HEK293T (cell line): ENCODE results near the gene CXCL16.

Experiments used
- BHLHE40 ChIP-seq: fragments of 450-650 bp; IDR thresholded peaks from 2 replicates; pipeline ENCODE4 v1.6.1; 2016; ENCODE audit warnings: mild to moderate bottlenecking, moderate library complexity, borderline replicate concordance
- ELF4 ChIP-seq: fragments of 450-650 bp; IDR thresholded peaks from 2 replicates; pipeline ENCODE4 v1.6.1; 2017; ENCODE audit warnings: antibody characterized with exemption
- FOXK2 ChIP-seq: fragments of 450-650 bp; IDR thresholded peaks from 2 replicates; pipeline ENCODE4 v1.6.1; 2016; ENCODE audit warnings: mild to moderate bottlenecking
- FOXM1 ChIP-seq: fragments of 450-650 bp; IDR thresholded peaks from 2 replicates; pipeline ENCODE4 v1.6.1; 2017; ENCODE audit warnings: mild to moderate bottlenecking, borderline replicate concordance
- HDGF ChIP-seq: fragments of 450-650 bp; IDR thresholded peaks from 2 replicates; pipeline ENCODE4 v1.6.1; 2017; ENCODE audit warnings: antibody characterized with exemption, borderline replicate concordance
- LEF1 ChIP-seq: fragments of 450-650 bp; IDR thresholded peaks from 2 replicates; pipeline ENCODE4 v1.6.1; 2017; ENCODE audit warnings: mild to moderate bottlenecking, borderline replicate concordance
- ZNF384 ChIP-seq: fragments of 450-650 bp; IDR thresholded peaks from 2 replicates; pipeline ENCODE4 v1.6.1; 2016

- TF ChIP-seq ZNF384: no peak
- no peak for TF ChIP-seq FOXK2
- no peak for TF ChIP-seq BHLHE40
- no peak for TF ChIP-seq LEF1
- no peak for TF ChIP-seq FOXM1
- no peak for TF ChIP-seq ELF4
- no peak for TF ChIP-seq HDGF
Observed at GRCh38 chr17:4706121-4706520, 33.6 kb downstream of the CXCL16 start.
